NT2/D1 (cell line): ENCODE results near the gene KIF1A.
"Not testable (repeated sequence)": the region's sequence is repeated elsewhere in the genome, so short reads cannot be mapped to it uniquely, and the experiment has no call there.

Source experiments
- DNase-seq: peaks from one replicate; pipeline ENCODE4 v3.0.0-alpha.2; 2011; ENCODE audit warnings: low read depth, low spot score
- H3K27me3 ChIP-seq: 2 replicates; pipeline ENCODE4 v1.6.0; 2011; ENCODE audit warnings: mild to moderate bottlenecking; ENCODE audit not compliant: insufficient read length, insufficient read depth
- H3K36me3 ChIP-seq: 2 replicates; pipeline ENCODE4 v1.6.1; 2011; ENCODE audit warnings: mild to moderate bottlenecking, low read length, mixed read lengths; ENCODE audit not compliant: insufficient read depth, insufficient read length
- H3K4me1 ChIP-seq: 2 replicates; pipeline ENCODE4 v1.5.1; 2011; ENCODE audit not compliant: insufficient read depth, insufficient read length
- H3K4me3 ChIP-seq: 2 replicates; pipeline ENCODE4 v1.5.1; 2011; ENCODE audit warnings: low read depth; ENCODE audit not compliant: insufficient read length
- H3K9ac ChIP-seq: 2 replicates; pipeline ENCODE4 v1.6.0; 2011; ENCODE audit warnings: low read depth; ENCODE audit not compliant: insufficient read length
- H3K9me3 ChIP-seq: 2 replicates; pipeline ENCODE4 v1.5.1; 2011; ENCODE audit warnings: mild to moderate bottlenecking, low read length; ENCODE audit not compliant: insufficient read depth
- SUZ12 ChIP-seq: IDR thresholded peaks from 2 replicates; pipeline ENCODE4 v1.6.1; 2011; ENCODE audit not compliant: insufficient read length, insufficient read depth; ENCODE audit errors: extremely low read depth
- YY1 ChIP-seq: IDR thresholded peaks from 2 replicates; pipeline ENCODE4 v1.6.1; 2011; ENCODE audit not compliant: insufficient read length, insufficient read depth
- ZNF274 ChIP-seq: IDR thresholded peaks from 2 replicates; pipeline ENCODE4 v1.6.1; 2011; ENCODE audit warnings: mild to moderate bottlenecking, low read depth, low read length

Gene KIF1A

DNA sequence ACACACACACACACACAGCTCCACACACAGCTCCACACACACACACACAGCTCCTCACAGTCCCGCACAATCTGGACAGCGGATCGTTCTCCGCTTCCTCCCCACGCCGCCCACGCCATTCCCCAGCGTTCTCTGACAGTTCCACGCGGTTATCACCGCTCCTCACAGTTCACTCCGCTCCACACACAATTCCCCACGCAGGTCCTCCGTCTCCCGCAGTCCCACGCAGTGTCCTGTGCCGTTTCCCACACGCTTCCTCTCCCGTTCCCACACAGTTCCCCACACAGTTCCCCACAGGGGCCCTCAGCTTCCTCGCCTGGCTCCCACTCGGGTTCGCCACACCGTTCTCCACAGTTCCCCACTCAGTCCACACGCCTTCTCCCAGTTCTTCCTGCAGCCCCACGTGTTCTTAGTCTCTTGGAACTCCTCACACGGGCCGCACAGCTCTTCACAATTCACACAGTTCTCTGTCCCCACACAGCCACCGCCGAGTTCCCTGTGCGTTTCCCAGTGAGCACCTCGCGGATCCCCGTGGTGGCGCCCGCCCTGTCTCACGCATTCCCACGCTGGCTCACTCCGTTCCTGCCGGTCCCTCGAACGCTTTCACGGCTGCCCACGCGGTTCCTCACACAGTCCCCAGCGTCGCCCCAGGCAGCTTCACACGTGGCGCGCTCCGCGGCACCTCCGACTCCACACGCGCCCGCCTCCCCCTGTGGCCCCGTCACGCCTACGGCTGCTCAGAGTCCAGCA lies 38.4 kb downstream of the KIF1A start:
- peak overlapping the region; percentile 4 for H3K9ac ChIP-seq
- no peaks in the 10 kb centered on the region for H3K27me3 ChIP-seq
- no peaks in the 10 kb centered on the region for H3K36me3 ChIP-seq
- no peaks in the 10 kb centered on the region for H3K9me3 ChIP-seq
- peaks cover 7% of the 10 kb centered on the region for H3K4me1 ChIP-seq
- TF ChIP-seq SUZ12 (no peak), ZNF274 (no peak)
- H3K4me3 ChIP-seq: no peak overlapping the region
- no peak for DNase-seq

- Histone ChIP-seq H3K4me1 (peaks cover 11% of the 10 kb centered on the region), H3K4me3 (no peak overlapping the region), H3K36me3 (no peaks in the 10 kb centered on the region), H3K27me3 (no peaks in the 10 kb centered on the region), H3K9ac (no peak overlapping the region), H3K9me3 (no peaks in the 10 kb centered on the region)
- no peak for DNase-seq
- no peak for TF ChIP-seq SUZ12
- no peak for TF ChIP-seq YY1
- no peak for TF ChIP-seq ZNF274
Observed at GRCh38 chr2:240780023-240780700, 39.9 kb downstream of the KIF1A start.

DNA sequence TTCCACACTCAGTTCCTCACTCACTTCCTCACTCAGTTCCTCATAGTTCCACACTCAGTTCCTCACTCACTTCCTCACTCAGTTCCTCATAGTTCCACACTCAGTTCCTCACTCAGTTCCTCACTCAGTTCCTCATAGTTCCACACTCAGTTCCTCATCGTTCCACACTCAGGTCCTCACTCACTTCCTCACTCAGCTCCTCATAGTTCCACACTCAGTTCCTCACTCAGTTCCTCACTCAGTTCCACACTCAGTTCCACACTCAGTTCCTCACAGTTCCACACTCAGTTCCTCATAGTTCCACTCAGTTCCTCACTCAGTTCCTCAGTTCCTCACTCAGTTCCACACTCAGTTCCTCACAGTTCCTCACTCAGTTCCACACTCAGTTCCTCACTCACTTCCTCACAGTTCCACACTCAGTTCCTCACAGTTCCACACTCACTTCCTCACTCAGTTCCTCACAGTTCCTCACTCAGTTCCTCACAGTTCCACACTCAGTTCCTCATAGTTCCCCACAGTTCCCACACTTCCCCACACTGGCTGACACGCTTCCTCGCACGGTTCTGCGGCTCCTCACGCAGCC lies 40.7 kb downstream of the KIF1A start:
- peaks cover 11% of the 10 kb centered on the region for H3K4me1 ChIP-seq
- not testable (repeated sequence) for H3K4me3 ChIP-seq, H3K9ac ChIP-seq, H3K27me3 ChIP-seq, H3K36me3 ChIP-seq, DNase-seq, H3K9me3 ChIP-seq

DNA sequence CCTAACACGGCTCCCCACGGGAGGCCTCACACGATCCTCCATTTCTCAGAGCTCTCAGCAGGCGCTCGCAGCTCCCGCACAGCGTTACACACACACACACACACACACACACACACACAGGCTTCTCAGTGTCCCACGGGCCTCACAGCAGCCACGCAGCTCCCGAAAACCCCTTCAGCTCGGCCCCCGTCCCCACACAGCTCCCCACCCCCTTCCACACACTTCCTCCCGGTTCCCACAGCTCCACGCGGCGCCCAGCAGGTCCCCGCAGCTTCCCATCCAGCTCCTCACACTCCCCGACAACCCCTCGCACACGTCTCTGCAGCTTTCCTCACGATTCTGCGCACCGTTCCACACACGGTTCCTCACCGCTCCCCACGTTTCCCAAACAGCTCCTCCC lies 41.6 kb downstream of the KIF1A start:
- Histone ChIP-seq H3K4me3 (no peak overlapping the region), H3K4me1 (peaks cover 11% of the 10 kb centered on the region), H3K9me3 (no peaks in the 10 kb centered on the region), H3K9ac (no peak overlapping the region), H3K36me3 (no peaks in the 10 kb centered on the region), H3K27me3 (no peaks in the 10 kb centered on the region)
- TF ChIP-seq YY1 (no peak), ZNF274 (no peak), SUZ12 (no peak)
- DNase-seq: no peak

DNA sequence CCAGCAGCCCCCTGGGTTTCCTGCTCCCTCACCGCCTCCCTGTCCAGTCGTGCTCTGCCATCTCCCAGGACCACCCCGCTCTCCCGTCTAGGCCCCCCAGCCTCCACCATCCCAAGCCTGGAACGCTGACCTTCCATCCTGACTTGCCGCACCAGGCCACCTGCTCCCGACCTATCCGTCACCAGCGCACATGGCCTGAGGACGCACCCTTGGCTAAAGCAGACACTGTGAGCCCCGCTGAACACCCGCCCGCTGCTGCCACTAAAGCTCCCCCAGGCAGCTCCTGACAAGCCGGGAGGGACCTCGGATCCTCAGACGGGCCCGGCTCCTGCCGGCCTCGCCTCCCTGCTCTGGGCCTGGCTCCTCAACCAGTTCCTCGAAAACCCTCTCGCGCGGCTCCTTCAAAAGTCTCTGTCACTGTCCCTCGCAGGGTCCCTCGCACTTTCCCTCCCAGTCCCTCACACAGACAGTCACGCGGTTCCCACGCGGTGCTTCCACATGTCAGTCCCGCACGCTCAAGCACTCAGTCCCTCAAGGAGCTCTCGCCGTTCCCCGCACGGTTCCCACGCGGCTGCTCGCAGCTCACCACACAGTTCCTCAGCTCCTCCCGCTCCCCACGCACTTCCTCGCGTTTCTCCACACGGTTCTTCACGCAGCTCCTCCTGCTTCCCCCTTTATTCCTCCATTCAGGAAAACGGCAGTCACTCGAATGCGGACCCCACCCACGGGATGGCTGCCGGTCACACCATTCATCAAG lies 42.4 kb downstream of the KIF1A start:
- H3K9me3 ChIP-seq: no peaks in the 10 kb centered on the region
- peaks cover 11% of the 10 kb centered on the region for H3K4me1 ChIP-seq
- H3K27me3 ChIP-seq: no peaks in the 10 kb centered on the region
- no peak for DNase-seq
- no peak overlapping the region for H3K4me3 ChIP-seq
- no peaks in the 10 kb centered on the region for H3K36me3 ChIP-seq
- peak overlapping the region; percentile 32 for H3K9ac ChIP-seq
- TF ChIP-seq SUZ12 (no peak), ZNF274 (no peak), YY1 (no peak)

DNA sequence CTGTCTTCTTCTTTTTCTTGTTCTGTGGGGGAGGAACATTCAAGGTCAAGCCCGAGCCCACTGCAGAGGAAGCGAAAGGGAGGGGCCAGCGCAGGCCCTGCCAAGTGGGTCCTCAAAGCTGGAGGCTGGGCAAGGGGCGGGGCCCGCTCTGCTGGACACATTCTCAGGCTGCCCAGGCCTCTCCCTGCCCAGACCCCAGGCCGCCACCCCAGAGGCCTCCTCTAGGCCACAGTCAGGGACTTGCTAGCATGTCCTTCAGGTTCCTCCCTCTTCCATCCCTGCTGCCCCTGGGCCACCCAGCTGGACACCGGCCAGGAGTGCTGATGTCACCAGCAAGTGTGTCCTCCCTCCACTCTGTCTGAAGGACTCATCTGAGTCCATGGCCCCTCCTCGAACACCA lies 44.1 kb downstream of the KIF1A start:
- no peak overlapping the region for H3K4me3 ChIP-seq
- no peak for TF ChIP-seq ZNF274
- no peak for TF ChIP-seq SUZ12
- no peak for TF ChIP-seq YY1
- peaks cover 7% of the 10 kb centered on the region for H3K4me1 ChIP-seq
- H3K36me3 ChIP-seq: no peaks in the 10 kb centered on the region
- H3K9me3 ChIP-seq: no peaks in the 10 kb centered on the region
- no peaks in the 10 kb centered on the region for H3K27me3 ChIP-seq
- H3K9ac ChIP-seq: no peak overlapping the region
- no peak for DNase-seq

DNA sequence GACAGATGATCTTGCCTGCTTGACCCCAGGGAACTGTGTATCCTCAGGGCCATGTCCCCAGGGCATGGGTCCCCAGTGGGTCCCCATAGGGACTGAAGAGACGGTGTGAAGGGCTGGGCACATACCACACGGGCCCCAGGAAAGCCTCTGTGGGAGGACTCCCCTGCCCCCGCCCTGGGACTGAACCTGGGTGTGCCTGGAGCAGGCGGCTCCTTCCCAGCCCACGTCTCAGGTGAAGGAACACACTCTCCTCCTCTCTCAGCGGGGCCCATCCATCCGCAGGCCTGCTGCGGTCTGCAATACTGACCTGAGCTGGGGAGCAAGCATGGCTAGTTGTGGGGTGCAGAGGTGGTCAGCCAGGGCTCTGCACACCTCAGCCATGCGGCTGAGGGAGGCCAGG lies 45.2 kb downstream of the KIF1A start:
- Histone ChIP-seq H3K4me1 (peaks cover 7% of the 10 kb centered on the region), H3K27me3 (no peaks in the 10 kb centered on the region), H3K4me3 (no peak overlapping the region), H3K9ac (no peak overlapping the region), H3K36me3 (no peaks in the 10 kb centered on the region), H3K9me3 (no peaks in the 10 kb centered on the region)
- no peak for DNase-seq
- TF ChIP-seq ZNF274 (no peak), SUZ12 (no peak), YY1 (no peak)
